Mesenchymal stem cell (in vitro differentiated cells and primary cell): ENCODE measurements around the gene ENHO. TPM values are rescaled to one million over a fixed set of nuclear protein-coding genes. Genes with fewer than 3 reads are reported as not detected.

Source experiments
- DNase-seq: peaks from one replicate; pipeline ENCODE4 v3.0.0-alpha.2; 2013
- H2AFZ ChIP-seq: one replicate; pipeline ENCODE4 v1.6.1; 2013; ENCODE audit warnings: low read depth, mild to moderate bottlenecking, control low read depth, inconsistent platforms, low read length, moderate library complexity
- H2AK5ac ChIP-seq: 2 replicates; pipeline ENCODE4 v1.6.1; 2013; ENCODE audit warnings: low read length, moderate library complexity, mild to moderate bottlenecking, inconsistent platforms; ENCODE audit not compliant: severe bottlenecking
- H2BK120ac ChIP-seq: one replicate; pipeline ENCODE4 v1.6.1; 2013; ENCODE audit warnings: low read depth, mild to moderate bottlenecking, inconsistent platforms, low read length, moderate library complexity
- H2BK12ac ChIP-seq, 2 experiments: one replicate each; pipeline ENCODE4 v1.6.1; 2013; ENCODE audit warnings: inconsistent platforms in 2 of 2, low read length in 2 of 2, mild to moderate bottlenecking in 2 of 2, moderate library complexity in 2 of 2, control low read depth in 1 of 2
- H2BK15ac ChIP-seq: one replicate; pipeline ENCODE4 v1.6.1; 2013; ENCODE audit warnings: mild to moderate bottlenecking, low read depth, inconsistent platforms; ENCODE audit not compliant: poor library complexity, severe bottlenecking
- H2BK5ac ChIP-seq: 2 replicates; pipeline ENCODE4 v1.6.1; 2013; ENCODE audit warnings: low read depth, mild to moderate bottlenecking, low read length, control low read depth, inconsistent platforms; ENCODE audit not compliant: poor library complexity, severe bottlenecking
- H3K14ac ChIP-seq, 2 experiments: one replicate each; pipeline ENCODE4 v1.6.1; 2013; ENCODE audit warnings: inconsistent platforms in 2 of 2, low read length in 2 of 2, control low read depth in 1 of 2, mild to moderate bottlenecking in 1 of 2, moderate library complexity in 1 of 2
- H3K18ac ChIP-seq, 2 experiments: one replicate each; pipeline ENCODE4 v1.6.1; 2013; ENCODE audit warnings: inconsistent platforms in 2 of 2, low read length in 2 of 2, control low read depth in 1 of 2, low read depth in 1 of 2, mild to moderate bottlenecking in 1 of 2
- H3K23ac ChIP-seq, 2 experiments: one replicate each; pipeline ENCODE4 v1.6.1; 2013; ENCODE audit warnings: inconsistent platforms in 2 of 2, low read length in 2 of 2, mild to moderate bottlenecking in 2 of 2, moderate library complexity in 2 of 2, control low read depth in 1 of 2
- H3K27ac ChIP-seq: 2 replicates; pipeline ENCODE4 v1.5.1; 2013; ENCODE audit warnings: mild to moderate bottlenecking, moderate library complexity, low read length, control low read depth, inconsistent platforms; ENCODE audit not compliant: poor library complexity, severe bottlenecking
- H3K27me3 ChIP-seq, 2 experiments: 2 replicates each; pipeline versions ENCODE4 v1.6.1 to v1.7.0; 2013; ENCODE audit warnings: low read length in 2 of 2, mild to moderate bottlenecking in 2 of 2, moderate library complexity in 2 of 2, control low read depth in 1 of 2, inconsistent platforms in 1 of 2; ENCODE audit not compliant: control insufficient read depth in 1 of 2, insufficient read depth in 1 of 2
- H3K36me3 ChIP-seq, 2 experiments: 2 replicates each; pipeline versions ENCODE4 v1.6.1 to v1.7.0; 2013; ENCODE audit warnings: low read length in 2 of 2, control low read depth in 1 of 2, inconsistent platforms in 1 of 2, low read depth in 1 of 2, mild to moderate bottlenecking in 1 of 2; ENCODE audit not compliant: insufficient read depth in 2 of 2, control insufficient read depth in 1 of 2
- H3K4ac ChIP-seq, 2 experiments: one replicate each; pipeline ENCODE4 v1.6.1; 2013; ENCODE audit warnings: inconsistent platforms in 2 of 2, low read length in 2 of 2, mild to moderate bottlenecking in 2 of 2, moderate library complexity in 2 of 2, control low read depth in 1 of 2, low read depth in 1 of 2
- H3K4me1 ChIP-seq: 2 replicates; pipeline ENCODE4 v1.6.1; 2013; ENCODE audit warnings: low read depth, low read length, control low read depth; ENCODE audit not compliant: control insufficient read depth, insufficient read depth
- H3K4me2 ChIP-seq: 2 replicates; pipeline ENCODE4 v1.6.1; 2013; ENCODE audit warnings: low read length, mild to moderate bottlenecking, inconsistent platforms; ENCODE audit not compliant: poor library complexity, severe bottlenecking
- H3K4me3 ChIP-seq, 2 experiments: 2 replicates each; pipeline versions ENCODE4 v1.5.1 to v1.7.0; 2013; ENCODE audit warnings: low read length in 2 of 2, mild to moderate bottlenecking in 2 of 2, control low read depth in 1 of 2, low read depth in 1 of 2; ENCODE audit not compliant: insufficient read depth in 1 of 2
- H3K79me1 ChIP-seq: replicated peaks from 2 replicates; pipeline ENCODE4 v1.6.1; 2013; ENCODE audit warnings: mild to moderate bottlenecking, control low read depth, low read length, inconsistent platforms; ENCODE audit not compliant: poor library complexity, severe bottlenecking
- H3K9ac ChIP-seq: 2 replicates; pipeline ENCODE4 v1.7.0; 2013; ENCODE audit warnings: mild to moderate bottlenecking, low read length, moderate library complexity
- H3K9me3 ChIP-seq: 2 replicates; pipeline ENCODE4 v1.7.0; 2013; ENCODE audit warnings: mild to moderate bottlenecking, low read length; ENCODE audit not compliant: control insufficient read depth
- H4K8ac ChIP-seq: one replicate; pipeline ENCODE4 v1.6.1; 2013; ENCODE audit warnings: inconsistent platforms, mild to moderate bottlenecking, low read length, moderate library complexity
- H4K91ac ChIP-seq: one replicate; pipeline ENCODE4 v1.6.1; 2013; ENCODE audit warnings: mild to moderate bottlenecking, low read length, inconsistent platforms
- WGBS: methylation state at CpG from one replicate; pipeline ENCODE4 v1.1.7; 2013; ENCODE audit warnings: mixed read lengths; 5-methylcytosine and 5-hydroxymethylcytosine counted together
- small RNA-seq: library from polyadenylated mRNA; stranded (forward); fragments of <200 nt; extraction: miRNeasy Mini kit (QIAGEN cat#:217004); gene quantifications from one replicate; pipeline ENCODE3, GENCODE V24; 2013; ENCODE audit warnings: low read depth

The ENHO gene

GRCh38 chr9:34475097-34475496 is 47.7 kb downstream of the ENHO start:
- Histone ChIP-seq H3K27me3 (peaks cover 35 to 41% of the 10 kb centered on the region in 2 experiments), H2BK120ac (no peak overlapping the region), H3K9me3 (no peaks in the 10 kb centered on the region), H2BK15ac (no peak overlapping the region), H2BK12ac (no peak overlapping the region), H3K23ac (no peak overlapping the region), H3K4me3 (no peak overlapping the region), H4K8ac (no peak overlapping the region), H3K36me3 (no peaks in the 10 kb centered on the region), H2AK5ac (no peak overlapping the region), H2AFZ (no peak overlapping the region), H3K4me2 (no peak overlapping the region), H4K91ac (no peak overlapping the region), H3K4ac (no peak overlapping the region), H3K27ac (no peak overlapping the region), H3K4me1 (no peaks in the 10 kb centered on the region), H3K14ac (no peak overlapping the region), H3K9ac (no peak overlapping the region), H3K79me1 (no peaks in the 10 kb centered on the region), H2BK5ac (no peak overlapping the region), H3K18ac (no peak overlapping the region)
- 53% methylated on average over 3 of the region's 3 CpGs for WGBS
- no peak for DNase-seq

Small RNAs within 50 kb of the gene (small RNA-seq; reads per million reads assigned to genes)
- gene RN7SKP24 = not detected
